ENCODE measurements around the gene ICOS. TPM values are rescaled to one million over a fixed set of nuclear protein-coding genes. Genes with fewer than 3 reads are reported as not detected.
"Not testable (repeated sequence)": the region's sequence is repeated elsewhere in the genome, so short reads cannot be mapped to it uniquely, and the experiment has no call there.

ICOS gene
- total RNA-seq, 1 donor from 2014 or later: not detected

DNA sequence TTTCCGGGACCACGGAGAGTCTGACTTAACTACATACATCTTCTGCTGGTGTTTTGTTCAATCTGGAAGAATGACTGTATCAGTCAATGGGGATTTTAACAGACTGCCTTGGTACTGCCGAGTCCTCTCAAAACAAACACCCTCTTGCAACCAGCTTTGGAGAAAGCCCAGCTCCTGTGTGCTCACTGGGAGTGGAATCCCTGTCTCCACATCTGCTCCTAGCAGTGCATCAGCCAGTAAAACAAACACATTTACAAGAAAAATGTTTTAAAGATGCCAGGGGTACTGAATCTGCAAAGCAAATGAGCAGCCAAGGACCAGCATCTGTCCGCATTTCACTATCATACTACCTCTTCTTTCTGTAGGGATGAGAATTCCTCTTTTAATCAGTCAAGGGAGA is 23.1 kb downstream of the ICOS start:
- DNase-seq (ENCODE audit: missing footprints) (no peak), ATAC-seq (no peak)
- intact Hi-C loops (cut with DNase I): no loop called here

DNA sequence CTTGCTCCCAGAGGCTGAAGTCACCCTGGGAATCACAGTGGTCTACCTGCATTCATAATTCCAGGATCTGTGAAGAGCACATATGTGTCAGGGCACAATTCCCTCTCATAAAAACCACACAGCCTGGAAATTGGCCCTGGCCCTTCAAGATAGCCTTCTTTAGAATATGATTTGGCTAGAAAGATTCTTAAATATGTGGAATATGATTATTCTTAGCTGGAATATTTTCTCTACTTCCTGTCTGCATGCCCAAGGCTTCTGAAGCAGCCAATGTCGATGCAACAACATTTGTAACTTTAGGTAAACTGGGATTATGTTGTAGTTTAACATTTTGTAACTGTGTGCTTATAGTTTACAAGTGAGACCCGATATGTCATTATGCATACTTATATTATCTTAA is 24.2 kb downstream of the ICOS start:
- DNase-seq (ENCODE audit: missing footprints): no peak
- intact Hi-C loops (cut with DNase I): no loop called here
- no peak for ATAC-seq

DNA sequence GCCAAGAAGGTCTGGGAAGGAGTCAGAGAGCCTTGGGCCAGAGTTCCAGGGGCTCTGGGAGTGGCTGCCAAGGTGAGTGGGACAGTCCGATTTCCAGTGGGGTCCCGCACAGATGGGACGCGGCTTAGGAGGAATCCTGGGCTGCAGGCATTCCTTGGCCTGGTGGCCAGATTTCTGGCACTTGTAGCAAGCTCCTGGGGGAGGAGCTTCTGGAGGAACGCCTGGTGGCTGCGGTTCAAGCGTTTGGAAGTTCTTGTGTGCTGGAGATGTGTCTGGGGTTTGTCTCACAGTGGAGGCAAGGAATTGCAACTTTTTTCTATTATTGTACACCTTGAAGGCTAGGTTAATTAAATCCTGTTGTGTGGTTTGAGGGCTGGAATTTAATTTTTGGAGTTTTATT is 28.6 kb downstream of the ICOS start:
- ATAC-seq; intact Hi-C loops (cut with DNase I); DNase-seq (ENCODE audit: missing footprints): not testable (repeated sequence)

DNA sequence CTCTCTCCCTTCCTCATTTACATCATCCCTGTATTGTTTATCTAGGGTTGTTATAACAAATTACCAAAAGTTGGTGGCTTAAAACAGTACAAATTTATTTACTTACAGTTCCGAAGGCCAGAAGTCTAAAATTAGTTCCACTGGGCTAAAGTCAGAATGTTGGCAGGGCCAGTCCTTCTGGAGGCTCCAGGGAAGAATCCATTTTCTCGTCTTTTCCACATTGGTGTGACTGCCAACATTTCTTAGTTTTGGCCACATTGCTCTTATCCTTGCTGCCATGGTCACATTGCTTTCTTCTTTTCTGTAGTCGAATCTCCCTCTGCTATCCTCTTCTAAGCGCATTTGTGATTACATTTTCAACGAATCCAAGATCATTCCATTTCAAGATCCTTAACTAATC is 34.7 kb downstream of the ICOS start:
- intact Hi-C loops (cut with DNase I): no loop called here
- DNase-seq (ENCODE audit: missing footprints) (no peak), ATAC-seq (no peak)

DNA sequence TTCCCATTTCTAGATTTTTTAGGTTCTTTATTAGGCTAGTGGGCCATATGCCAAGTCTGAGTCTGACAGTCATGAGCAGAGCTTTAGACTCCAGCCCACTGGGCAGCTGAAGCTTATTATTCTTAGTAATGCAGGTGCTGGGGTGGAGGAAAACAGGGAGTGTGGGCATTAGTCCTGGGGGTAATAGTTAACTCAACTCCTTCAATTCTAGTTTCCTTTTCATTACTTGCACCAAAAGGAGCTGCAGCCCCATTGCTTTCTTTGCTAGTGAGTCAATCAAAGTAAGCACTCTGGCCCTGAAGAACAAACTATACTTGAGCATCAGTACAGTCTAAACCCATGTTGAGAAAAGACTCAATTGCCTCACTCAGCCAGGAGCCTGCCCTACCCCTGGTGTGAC is 35.5 kb downstream of the ICOS start:
- DNase-seq (ENCODE audit: missing footprints) (no peak), ATAC-seq (no peak)
- intact Hi-C loops (cut with DNase I): no loop called here

DNA sequence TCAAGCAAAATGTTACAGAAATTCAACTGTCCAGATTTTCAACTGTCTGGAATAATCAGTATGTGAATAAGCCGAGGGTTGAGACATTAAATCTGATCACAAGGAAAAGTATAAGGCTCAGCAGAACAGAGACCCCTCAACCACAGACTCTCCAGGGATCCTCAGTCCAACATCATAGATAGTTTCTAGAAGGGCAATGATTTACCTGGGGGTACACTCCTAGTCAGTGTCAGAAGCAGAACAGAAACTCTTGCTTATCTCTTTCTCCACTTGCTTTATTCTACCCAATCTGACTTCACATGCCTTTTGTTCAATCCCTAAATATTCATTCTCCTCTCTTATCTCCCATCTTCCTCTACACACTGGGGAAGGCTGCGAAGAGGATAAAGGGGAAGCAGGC is 36.4 kb downstream of the ICOS start:
- DNase-seq (ENCODE audit: missing footprints) (no peak), ATAC-seq (no peak)
- intact Hi-C loops (cut with DNase I): no loop called here

DNA sequence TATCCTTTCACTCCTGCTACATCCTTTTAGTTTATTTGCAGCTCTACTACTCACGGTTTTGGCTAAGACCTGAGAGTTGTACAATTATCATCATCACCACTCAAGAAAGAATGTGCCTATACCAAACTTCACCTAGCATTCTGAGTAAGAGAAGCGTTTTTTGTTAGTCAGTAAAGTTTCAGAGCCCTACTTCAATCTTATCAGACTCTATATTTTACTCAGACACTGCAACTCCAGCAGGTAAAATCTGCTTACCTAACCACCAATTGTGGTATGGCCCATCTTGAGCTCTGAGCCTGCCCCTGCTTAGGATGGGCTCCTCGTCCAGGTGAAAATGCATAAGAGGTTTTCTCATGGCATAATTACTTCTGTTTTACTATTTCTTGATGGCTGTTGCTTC is 37.1 kb downstream of the ICOS start:
- intact Hi-C loops (cut with DNase I): no loop called here
- no peak for ATAC-seq
- DNase-seq (ENCODE audit: missing footprints): no peak

DNA sequence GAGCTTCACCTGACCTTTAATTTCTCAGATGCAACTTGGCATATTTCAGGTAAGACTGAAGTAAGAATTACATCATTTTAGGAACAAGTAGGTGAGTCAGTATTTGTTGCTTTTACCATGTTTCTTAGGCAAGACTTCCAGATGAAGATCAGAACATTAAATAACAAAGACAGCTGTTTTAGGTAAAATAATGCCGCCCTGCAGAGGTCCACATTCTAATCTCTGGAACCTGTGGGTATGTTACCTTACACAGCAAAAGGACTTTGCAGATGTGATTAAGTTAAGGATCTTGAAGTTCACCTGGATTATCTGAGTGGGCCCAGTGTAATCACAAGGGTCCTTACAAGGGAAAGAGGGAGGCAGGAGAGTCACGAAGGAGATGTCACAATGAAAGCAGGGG is 39.3 kb downstream of the ICOS start:
- no peak for ATAC-seq
- intact Hi-C loops (cut with DNase I): no loop called here
- DNase-seq (ENCODE audit: missing footprints): no peak

DNA sequence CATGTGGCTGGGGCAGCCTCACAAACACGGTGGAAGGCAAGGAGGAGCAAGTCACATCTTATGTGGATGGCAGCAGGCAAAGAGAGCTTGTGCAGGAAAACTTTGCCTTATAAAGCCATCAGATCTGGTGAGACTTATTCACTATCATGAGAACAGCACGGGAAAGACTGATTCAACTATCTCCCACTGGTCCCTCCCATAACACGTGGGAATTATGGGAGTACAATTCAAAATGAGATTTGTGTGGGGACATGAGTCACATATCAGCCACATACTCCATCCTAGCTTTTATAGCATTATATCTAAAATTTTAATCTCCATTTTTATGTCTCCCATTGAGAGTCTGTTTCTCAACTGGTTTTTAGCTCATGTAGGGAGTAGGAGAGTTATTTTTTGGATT is 45.7 kb downstream of the ICOS start:
- no peak for DNase-seq (ENCODE audit: missing footprints)
- intact Hi-C loops (cut with DNase I): no loop called here
- ATAC-seq: no peak

DNA sequence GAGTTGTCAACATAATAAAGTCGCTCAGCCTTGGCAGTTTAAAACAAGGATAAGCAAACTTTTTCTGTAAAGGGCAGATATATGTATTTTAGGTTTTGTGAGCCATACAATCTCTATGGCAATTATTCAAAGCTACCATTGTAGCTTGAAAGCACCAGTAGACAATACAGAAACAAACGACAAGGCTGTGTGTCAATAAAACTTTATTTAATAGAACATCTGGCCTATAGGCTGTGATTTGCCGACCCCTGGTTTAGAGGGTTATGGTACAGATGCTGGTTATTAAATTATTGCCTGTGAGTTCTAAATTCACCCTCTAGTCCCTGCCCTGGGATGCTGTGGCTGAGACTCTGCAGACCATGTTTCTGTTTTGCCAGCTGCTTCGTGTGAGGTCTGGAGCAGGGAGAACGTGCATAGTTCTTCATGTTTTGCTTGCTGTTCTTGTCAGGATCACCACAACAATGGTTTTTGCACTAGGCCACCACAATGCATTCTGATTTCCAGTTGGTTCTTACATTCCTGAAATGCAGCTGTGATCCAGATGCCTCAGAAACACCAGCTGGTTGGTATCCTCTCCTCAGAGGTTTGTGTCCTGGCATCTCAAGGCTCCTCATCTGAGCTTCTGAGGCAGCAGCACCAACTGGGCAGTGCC is 46.6 kb downstream of the ICOS start:
- ATAC-seq: no peak
- no peak for DNase-seq (ENCODE audit: missing footprints)
- intact Hi-C loops (cut with DNase I): no loop called here

DNA sequence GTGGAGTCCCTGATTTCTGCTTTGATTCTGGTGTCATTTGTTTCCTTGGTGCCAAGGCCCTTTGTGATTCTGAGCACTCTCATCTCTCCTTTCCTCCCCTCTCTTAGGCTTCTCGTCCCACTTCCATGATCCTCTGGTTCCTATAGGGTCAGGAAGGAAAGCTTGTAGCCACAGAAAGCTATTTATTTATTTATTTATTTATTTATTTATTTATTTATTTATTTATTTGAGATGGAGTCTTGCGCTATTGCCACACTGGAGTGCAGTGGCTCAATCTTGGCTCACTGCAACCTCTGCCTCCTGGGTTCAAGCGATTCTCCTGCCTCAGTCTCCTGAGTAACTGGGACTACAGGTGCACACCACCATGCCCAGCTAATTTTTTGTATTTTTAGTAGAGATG is 49.4 kb downstream of the ICOS start:
- intact Hi-C loops (cut with DNase I); DNase-seq (ENCODE audit: missing footprints); ATAC-seq: not testable (repeated sequence)

DNA sequence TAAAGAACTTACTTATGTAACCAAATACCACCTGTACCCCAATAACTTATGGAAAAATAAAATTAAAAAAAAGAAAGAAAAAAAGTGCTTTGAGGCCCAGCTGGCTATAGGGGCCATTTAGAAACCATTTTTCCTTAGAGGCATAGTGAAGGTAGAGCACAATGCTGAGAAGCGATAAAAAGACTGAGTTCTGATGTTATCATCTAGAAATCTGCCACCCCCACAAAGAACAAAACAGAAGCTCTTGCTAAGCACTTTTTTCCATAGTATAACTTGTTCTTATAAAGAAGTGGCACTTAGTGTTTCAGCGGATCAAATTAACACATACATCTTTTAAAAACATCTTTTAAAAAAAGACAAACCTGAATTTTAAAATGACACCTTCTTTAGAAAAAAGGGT is 51.4 kb downstream of the ICOS start:
- ATAC-seq: no peak
- intact Hi-C loops (cut with DNase I): no loop called here
- no peak for DNase-seq (ENCODE audit: missing footprints)

DNA sequence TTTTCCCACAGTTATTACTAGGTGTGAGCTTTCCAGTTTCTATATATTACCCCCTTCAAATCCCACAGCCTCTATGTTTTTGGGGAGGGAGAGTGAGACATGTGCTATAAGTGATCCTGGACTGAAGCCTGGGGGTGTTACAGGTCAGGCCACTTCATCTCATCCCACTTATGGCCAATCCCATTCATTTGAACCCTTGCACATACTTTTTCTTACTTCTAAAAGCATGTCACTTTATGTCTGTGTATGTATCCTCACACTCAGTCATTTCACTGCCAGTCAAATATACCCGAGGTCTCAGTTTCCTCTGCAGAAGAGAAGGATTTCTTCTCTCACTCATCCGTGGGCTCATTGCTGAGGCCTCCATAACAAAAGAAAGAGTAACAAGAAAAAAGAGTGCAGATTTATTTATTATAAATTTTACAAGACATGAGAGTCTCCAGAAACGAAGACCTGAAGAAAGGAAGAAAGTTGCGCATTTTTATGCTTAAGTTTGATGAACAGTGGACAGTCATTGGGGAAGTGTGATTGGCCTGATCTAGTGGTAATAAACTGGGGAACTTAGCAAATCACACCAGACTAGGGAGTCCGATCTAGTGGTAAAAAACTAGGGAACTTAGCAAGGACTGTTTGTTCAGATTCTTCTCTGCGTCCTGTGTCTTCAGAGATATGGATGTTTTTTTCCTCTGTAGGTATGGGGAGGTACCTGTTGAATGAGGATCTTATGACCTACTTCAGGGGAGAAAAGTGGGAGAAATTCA is 52.1 kb downstream of the ICOS start:
- DNase-seq (ENCODE audit: missing footprints) (no peak), ATAC-seq (no peak)
- intact Hi-C loops (cut with DNase I): no loop called here

DNA sequence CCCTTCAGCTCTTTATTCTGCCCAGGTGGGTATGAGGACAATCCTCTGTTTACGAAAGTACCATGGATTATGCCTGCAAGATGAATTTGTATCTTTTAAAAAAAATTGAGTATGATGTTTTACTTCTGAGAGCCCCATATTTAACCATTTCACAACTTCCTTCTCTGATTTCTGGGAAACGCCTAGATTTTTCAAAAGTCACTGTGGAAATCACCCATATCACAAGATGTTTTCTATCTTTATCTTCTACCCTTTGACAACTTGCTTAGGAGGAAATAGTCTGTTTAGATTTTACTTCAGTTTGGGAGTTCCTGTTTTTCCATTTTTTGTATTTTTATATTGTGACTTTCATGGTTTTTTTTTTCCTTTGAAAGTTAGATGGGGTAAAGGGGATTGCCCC is 53.0 kb downstream of the ICOS start:
- ATAC-seq (no peak), DNase-seq (ENCODE audit: missing footprints) (no peak)
- intact Hi-C loops (cut with DNase I): no loop called here

DNA sequence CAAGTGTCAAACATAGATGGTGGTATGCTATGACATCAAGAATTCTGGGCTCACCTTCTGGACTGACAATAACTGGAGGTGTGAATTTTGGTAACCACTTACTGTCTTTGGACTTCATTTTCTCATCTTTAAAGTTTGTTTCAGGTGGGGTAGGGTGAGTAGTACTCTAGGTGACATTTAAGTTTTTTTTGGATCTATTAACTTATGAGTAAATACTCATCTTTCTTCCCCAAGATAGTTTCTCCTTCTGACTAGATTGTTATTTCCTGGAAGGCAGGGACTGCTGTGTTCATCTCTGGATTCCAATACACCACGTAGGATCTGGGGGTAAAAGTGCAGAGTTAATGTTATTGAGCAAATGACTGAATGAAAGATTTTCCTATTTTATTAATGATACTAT is 55.9 kb downstream of the ICOS start:
- DNase-seq (ENCODE audit: missing footprints): no peak
- intact Hi-C loops (cut with DNase I): no loop called here
- ATAC-seq: no peak

DNA sequence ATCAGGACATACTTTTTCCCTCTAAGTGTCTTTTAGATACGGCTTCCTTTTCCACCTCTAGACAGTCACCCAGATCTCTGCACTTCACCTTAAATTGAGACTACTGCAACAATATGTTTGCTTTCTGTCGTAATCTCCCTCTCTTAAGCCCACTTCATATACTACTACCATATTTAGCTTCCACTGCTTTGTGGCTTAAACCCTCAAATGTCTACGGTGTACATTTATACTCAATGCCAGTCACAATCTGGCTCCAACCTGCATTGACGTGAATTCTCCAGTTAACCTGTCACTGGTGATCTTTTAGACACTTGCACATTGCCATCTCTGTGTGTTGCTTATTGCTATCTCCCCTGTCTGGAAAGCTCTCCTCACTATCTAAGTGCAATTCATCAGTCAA is 56.4 kb downstream of the ICOS start:
- ATAC-seq: no peak
- intact Hi-C loops (cut with DNase I): no loop called here
- no peak for DNase-seq (ENCODE audit: missing footprints)

DNA sequence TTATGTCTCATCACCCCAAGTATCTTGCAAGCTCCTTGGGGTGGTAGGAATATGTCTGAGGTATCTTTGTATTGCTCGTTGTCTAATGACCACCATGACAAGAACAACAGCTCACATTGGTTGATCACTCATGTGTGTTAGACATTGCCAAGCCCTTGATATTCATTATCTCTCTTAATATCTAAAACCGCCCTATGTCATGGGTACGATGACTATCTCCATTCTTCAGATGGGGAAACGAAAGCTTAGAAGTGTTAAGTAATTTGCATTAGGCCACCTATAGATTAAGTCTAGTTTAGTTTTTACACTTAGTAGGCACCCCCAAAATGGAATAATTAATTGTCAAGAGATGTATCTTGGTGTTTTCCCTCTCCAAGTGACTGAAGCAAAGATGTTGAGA is 57.0 kb downstream of the ICOS start:
- ATAC-seq (no peak), DNase-seq (ENCODE audit: missing footprints) (no peak)
- intact Hi-C loops (cut with DNase I): no loop called here

DNA sequence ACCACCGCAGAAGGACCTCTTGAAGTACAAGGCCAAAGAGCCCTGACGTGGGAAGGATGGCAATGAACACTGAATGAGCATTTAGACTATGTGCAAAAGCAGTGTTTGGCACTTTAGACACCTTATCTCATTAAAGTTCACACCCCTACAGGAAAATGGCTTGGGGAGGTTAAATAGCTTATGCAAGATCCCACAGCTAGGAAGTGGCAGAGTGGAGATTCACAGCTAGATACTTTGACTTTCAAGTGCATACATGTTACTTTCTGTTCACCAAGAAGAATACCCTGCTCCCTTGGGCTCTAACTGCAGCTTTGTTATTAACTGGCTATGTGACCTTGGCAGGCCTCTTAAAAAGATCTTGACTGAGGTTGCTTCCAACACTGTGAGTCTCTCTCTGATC is 58.2 kb downstream of the ICOS start:
- no peak for ATAC-seq
- no peak for DNase-seq (ENCODE audit: missing footprints)
- intact Hi-C loops (cut with DNase I): no loop called here

DNA sequence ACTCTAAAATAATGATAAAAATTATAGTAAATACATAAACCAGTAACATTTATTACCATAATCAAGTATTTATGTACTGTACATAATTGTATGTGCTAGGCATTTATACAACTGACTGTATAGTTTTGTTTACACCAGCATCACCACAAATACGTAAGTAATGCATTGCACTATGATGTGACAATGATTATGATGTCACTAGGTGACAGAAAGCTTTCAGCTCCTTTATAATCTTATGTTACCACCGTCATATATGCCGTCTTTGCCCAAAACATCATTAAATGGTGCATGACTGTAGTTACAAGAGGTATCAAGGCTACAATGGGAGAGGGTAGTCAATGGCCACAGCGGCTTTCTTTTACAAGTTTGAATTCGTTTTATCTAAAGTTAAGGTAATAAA is 60.1 kb downstream of the ICOS start:
- intact Hi-C loops (cut with DNase I): no loop called here
- ATAC-seq (no peak), DNase-seq (ENCODE audit: missing footprints) (no peak)

DNA sequence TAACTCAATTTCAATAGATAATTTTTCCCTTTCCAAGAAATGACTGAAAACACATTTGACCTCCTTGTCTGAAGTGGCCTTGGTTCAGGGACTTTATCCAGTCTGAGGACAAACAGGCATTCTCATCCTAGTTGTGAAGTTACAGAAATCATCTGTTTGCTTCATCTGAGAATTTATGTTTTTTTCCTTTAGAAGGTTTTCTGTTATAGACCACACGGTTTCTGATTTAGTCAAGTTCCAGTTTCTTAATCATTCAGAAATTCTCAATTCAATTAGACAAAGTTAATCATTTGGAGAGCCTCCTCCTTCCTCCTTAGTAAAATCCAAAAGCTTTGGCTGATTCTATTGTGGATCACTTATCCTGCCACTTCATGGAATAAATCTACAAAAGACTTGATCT is 60.9 kb downstream of the ICOS start:
- intact Hi-C loops (cut with DNase I): no loop called here
- no peak for DNase-seq (ENCODE audit: missing footprints)
- no peak for ATAC-seq

Data from Right ventricle myocardium inferior (tissue), 1 donor.